HepG2 (cell line): ENCODE measurements around the gene EGLN1. TPM values are rescaled to one million over a fixed set of nuclear protein-coding genes. Genes with fewer than 3 reads are reported as not detected.

Experiments
- FOXM1 ChIP-seq: sonication (generic); formaldehyde crosslinking; IDR thresholded peaks from 2 replicates; pipeline ENCODE4 v1.5.0; 2020; ENCODE audit warnings: missing genetic modification reagents
- HNF4A ChIP-seq: sonication (generic); formaldehyde crosslinking; IDR thresholded peaks from 2 replicates; pipeline ENCODE4 v1.4.0; 2020; ENCODE audit warnings: missing genetic modification reagents
- KMT2B ChIP-seq: IDR thresholded peaks from 2 replicates; pipeline ENCODE4 v1.6.1; 2016; ENCODE audit warnings: missing genetic modification reagents, missing compliant biosample characterization
- MED13 ChIP-seq: sonication (generic); formaldehyde crosslinking; IDR thresholded peaks from 2 replicates; pipeline ENCODE4 v1.5.0; 2020; ENCODE audit warnings: missing genetic modification reagents
- MTA3 ChIP-seq: sonication (generic); formaldehyde crosslinking; IDR thresholded peaks from 2 replicates; pipeline ENCODE4 v1.4.0; 2020; ENCODE audit warnings: missing genetic modification reagents
- NR2C2 ChIP-seq: sonication (generic); formaldehyde crosslinking; IDR thresholded peaks from 2 replicates; pipeline ENCODE4 v1.4.0; 2020; ENCODE audit warnings: missing genetic modification reagents, mild to moderate bottlenecking, moderate library complexity, borderline replicate concordance
- POLR2G ChIP-seq: fragments of 200-400 bp; formaldehyde crosslinking; IDR thresholded peaks from 2 replicates; pipeline ENCODE4 v1.6.1; 2018; ENCODE audit warnings: mild to moderate bottlenecking, low read depth, low read length, moderate library complexity
- SAP130 ChIP-seq: IDR thresholded peaks from 2 replicates; pipeline ENCODE4 v1.6.1; 2016; ENCODE audit warnings: low read depth
- ZFP41 ChIP-seq: sonication (generic); formaldehyde crosslinking; IDR thresholded peaks from 2 replicates; pipeline ENCODE4 v1.4.0; 2020; ENCODE audit warnings: mild to moderate bottlenecking, missing genetic modification reagents, borderline replicate concordance
- ZMYM4 ChIP-seq: sonication (generic); formaldehyde crosslinking; IDR thresholded peaks from 2 replicates; pipeline ENCODE4 v1.8.1; 2023; ENCODE audit warnings: mild to moderate bottlenecking, missing genetic modification reagents
- ZNF224 ChIP-seq: sonication (generic); formaldehyde crosslinking; IDR thresholded peaks from 2 replicates; pipeline ENCODE4 v1.5.0; 2020; ENCODE audit warnings: mild to moderate bottlenecking, missing genetic modification reagents
- ZNF619 ChIP-seq: sonication (generic); formaldehyde crosslinking; IDR thresholded peaks from 2 replicates; pipeline ENCODE4 v1.4.0; 2020; ENCODE audit warnings: mild to moderate bottlenecking, missing genetic modification reagents
- ZNF713 ChIP-seq: sonication (generic); formaldehyde crosslinking; IDR thresholded peaks from 2 replicates; pipeline ENCODE4 v1.4.0; 2020; ENCODE audit warnings: mild to moderate bottlenecking, missing genetic modification reagents
- polyA plus RNA-seq, 8 experiments: library from polyadenylated mRNA; depleted of rRNA in 3 of 8; stranded (reverse) in 7 of 8; unstranded in 1 of 8; fragments of >200 nt; fragmentation: Illumina TruSeq in 4 of 8; extraction: Trizol in 4 of 8; gene quantifications; 2 replicates each; pipeline versions ENCODE4 v1.2.1 to v1.2.3, GENCODE V29; 2011 to 2016; ENCODE audit warnings: low read depth in 4 of 8, missing spikeins in 1 of 8, mixed read lengths in 1 of 8; ENCODE audit not compliant: insufficient read depth in 1 of 8
- total RNA-seq, 5 experiments: library from RNA; depleted of rRNA; stranded (reverse); fragments of >200 nt; fragmentation: Illumina TruSeq; extraction: Trizol; gene quantifications; 2 replicates each; pipeline ENCODE4 v1.2.3, GENCODE V29; 2016; ENCODE audit warnings: low read depth in 1 of 5
- TF ChIP-seq, protein P1 (sequence below): IDR thresholded peaks from 2 replicates; pipeline ENCODE4 v1.6.1; 2016; ENCODE audit warnings: low read depth, control low read depth
- TF ChIP-seq, protein P2 (sequence below): IDR thresholded peaks from 2 replicates; pipeline ENCODE4 v1.6.1; 2018; ENCODE audit warnings: missing genetic modification reagents
- TF ChIP-seq, protein P3 (sequence below): sonication (generic); formaldehyde crosslinking; IDR thresholded peaks from 2 replicates; pipeline ENCODE4 v1.5.1; 2020; ENCODE audit warnings: missing genetic modification reagents, mild to moderate bottlenecking, borderline replicate concordance
- TF ChIP-seq, protein P4 (sequence below): IDR thresholded peaks from 2 replicates; pipeline ENCODE4 v1.6.1; 2016; ENCODE audit warnings: low read depth
- TF ChIP-seq, protein P5 (sequence below): sonication (generic); formaldehyde crosslinking; IDR thresholded peaks from 2 replicates; pipeline ENCODE4 v1.5.0; 2020; ENCODE audit warnings: mild to moderate bottlenecking, missing genetic modification reagents
- TF ChIP-seq, protein P6 (sequence below): sonication (generic); formaldehyde crosslinking; IDR thresholded peaks from 2 replicates; pipeline ENCODE4 v1.4.0; 2020; ENCODE audit warnings: missing genetic modification reagents
- TF ChIP-seq, protein P7 (sequence below): sonication (generic); formaldehyde crosslinking; conservative IDR thresholded peaks from 2 replicates; pipeline ENCODE4 v1.8.0; 2022; ENCODE audit warnings: mild to moderate bottlenecking, moderate library complexity, missing genetic modification reagents

EGLN1 gene
- total and polyA plus RNA-seq, 2 of the 13 experiments (the other 11 are each of a cell fraction or from before 2014, with no cell fraction given), result 34.4 to 44.1 TPM

GRCh38 chr1:231431665-231432415, 9.8 kb upstream of the EGLN1 start (continued):
- TF ChIP-seq, protein P1, sequence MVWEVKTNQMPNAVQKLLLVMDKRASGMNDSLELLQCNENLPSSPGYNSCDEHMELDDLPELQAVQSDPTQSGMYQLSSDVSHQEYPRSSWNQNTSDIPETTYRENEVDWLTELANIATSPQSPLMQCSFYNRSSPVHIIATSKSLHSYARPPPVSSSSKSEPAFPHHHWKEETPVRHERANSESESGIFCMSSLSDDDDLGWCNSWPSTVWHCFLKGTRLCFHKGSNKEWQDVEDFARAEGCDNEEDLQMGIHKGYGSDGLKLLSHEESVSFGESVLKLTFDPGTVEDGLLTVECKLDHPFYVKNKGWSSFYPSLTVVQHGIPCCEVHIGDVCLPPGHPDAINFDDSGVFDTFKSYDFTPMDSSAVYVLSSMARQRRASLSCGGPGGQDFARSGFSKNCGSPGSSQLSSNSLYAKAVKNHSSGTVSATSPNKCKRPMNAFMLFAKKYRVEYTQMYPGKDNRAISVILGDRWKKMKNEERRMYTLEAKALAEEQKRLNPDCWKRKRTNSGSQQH (CRISPR knock-in tag), result no peak
- no peak for TF ChIP-seq ZNF224 (CRISPR knock-in tag)
- TF ChIP-seq SAP130, result peak; percentile 38
- TF ChIP-seq POLR2G, result peak; percentile 36; the same call in 1 of the 2 replicates
- TF ChIP-seq, protein P2, sequence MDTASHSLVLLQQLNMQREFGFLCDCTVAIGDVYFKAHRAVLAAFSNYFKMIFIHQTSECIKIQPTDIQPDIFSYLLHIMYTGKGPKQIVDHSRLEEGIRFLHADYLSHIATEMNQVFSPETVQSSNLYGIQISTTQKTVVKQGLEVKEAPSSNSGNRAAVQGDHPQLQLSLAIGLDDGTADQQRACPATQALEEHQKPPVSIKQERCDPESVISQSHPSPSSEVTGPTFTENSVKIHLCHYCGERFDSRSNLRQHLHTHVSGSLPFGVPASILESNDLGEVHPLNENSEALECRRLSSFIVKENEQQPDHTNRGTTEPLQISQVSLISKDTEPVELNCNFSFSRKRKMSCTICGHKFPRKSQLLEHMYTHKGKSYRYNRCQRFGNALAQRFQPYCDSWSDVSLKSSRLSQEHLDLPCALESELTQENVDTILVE (CRISPR knock-in tag), result no peak
- TF ChIP-seq, protein P3, sequence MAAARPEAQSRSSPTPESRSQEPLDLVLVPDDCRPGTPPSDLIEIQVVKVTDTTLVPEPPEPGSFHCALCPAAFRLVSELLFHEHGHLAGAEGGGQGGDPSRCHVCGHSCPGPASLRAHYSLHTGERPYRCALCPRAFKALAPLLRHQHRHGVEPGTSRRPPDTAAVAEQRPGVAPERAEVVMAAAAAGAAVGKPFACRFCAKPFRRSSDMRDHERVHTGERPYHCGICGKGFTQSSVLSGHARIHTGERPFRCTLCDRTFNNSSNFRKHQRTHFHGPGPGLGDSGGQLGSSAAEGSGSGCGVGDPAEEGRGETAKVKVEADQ (CRISPR knock-in tag), result no peak
- no peak for TF ChIP-seq ZNF619 (CRISPR knock-in tag)
- TF ChIP-seq, protein P4, sequence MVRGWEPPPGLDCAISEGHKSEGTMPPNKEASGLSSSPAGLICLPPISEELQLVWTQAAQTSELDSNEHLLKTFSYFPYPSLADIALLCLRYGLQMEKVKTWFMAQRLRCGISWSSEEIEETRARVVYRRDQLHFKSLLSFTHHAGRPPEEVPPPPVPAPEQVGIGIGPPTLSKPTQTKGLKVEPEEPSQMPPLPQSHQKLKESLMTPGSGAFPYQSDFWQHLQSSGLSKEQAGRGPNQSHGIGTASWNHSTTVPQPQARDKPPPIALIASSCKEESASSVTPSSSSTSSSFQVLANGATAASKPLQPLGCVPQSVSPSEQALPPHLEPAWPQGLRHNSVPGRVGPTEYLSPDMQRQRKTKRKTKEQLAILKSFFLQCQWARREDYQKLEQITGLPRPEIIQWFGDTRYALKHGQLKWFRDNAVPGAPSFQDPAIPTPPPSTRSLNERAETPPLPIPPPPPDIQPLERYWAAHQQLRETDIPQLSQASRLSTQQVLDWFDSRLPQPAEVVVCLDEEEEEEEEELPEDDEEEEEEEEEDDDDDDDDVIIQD (CRISPR knock-in tag), result peak; percentile 87; the same call in 1 of the 2 replicates
- peak; percentile 69; the same call in 1 of the 2 replicates for TF ChIP-seq NR2C2 (CRISPR knock-in tag)
- TF ChIP-seq, protein P5, sequence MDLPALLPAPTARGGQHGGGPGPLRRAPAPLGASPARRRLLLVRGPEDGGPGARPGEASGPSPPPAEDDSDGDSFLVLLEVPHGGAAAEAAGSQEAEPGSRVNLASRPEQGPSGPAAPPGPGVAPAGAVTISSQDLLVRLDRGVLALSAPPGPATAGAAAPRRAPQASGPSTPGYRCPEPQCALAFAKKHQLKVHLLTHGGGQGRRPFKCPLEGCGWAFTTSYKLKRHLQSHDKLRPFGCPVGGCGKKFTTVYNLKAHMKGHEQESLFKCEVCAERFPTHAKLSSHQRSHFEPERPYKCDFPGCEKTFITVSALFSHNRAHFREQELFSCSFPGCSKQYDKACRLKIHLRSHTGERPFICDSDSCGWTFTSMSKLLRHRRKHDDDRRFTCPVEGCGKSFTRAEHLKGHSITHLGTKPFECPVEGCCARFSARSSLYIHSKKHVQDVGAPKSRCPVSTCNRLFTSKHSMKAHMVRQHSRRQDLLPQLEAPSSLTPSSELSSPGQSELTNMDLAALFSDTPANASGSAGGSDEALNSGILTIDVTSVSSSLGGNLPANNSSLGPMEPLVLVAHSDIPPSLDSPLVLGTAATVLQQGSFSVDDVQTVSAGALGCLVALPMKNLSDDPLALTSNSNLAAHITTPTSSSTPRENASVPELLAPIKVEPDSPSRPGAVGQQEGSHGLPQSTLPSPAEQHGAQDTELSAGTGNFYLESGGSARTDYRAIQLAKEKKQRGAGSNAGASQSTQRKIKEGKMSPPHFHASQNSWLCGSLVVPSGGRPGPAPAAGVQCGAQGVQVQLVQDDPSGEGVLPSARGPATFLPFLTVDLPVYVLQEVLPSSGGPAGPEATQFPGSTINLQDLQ, result no peak
- no peak for TF ChIP-seq MTA3 (CRISPR knock-in tag)
- TF ChIP-seq ZNF713 (CRISPR knock-in tag), result no peak
- TF ChIP-seq KMT2B (CRISPR knock-in tag), result no peak
- TF ChIP-seq, protein P6, sequence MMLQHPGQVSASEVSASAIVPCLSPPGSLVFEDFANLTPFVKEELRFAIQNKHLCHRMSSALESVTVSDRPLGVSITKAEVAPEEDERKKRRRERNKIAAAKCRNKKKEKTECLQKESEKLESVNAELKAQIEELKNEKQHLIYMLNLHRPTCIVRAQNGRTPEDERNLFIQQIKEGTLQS (CRISPR knock-in tag), result no peak
- TF ChIP-seq ZMYM4, result peak; percentile 92
- TF ChIP-seq MED13 (CRISPR knock-in tag), result no peak
- no peak for TF ChIP-seq FOXM1
- no peak for TF ChIP-seq ZFP41 (CRISPR knock-in tag)
- TF ChIP-seq HNF4A (CRISPR knock-in tag), result peak; percentile 42; the same call in 1 of the 2 replicates
- TF ChIP-seq, protein P7, sequence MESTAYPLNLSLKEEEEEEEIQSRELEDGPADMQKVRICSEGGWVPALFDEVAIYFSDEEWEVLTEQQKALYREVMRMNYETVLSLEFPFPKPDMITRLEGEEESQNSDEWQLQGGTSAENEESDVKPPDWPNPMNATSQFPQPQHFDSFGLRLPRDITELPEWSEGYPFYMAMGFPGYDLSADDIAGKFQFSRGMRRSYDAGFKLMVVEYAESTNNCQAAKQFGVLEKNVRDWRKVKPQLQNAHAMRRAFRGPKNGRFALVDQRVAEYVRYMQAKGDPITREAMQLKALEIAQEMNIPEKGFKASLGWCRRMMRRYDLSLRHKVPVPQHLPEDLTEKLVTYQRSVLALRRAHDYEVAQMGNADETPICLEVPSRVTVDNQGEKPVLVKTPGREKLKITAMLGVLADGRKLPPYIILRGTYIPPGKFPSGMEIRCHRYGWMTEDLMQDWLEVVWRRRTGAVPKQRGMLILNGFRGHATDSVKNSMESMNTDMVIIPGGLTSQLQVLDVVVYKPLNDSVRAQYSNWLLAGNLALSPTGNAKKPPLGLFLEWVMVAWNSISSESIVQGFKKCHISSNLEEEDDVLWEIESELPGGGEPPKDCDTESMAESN, result no peak
